ENCODE measurements around the gene OSM.
"Not testable (repeated sequence)": the region's sequence is repeated elsewhere in the genome, so short reads cannot be mapped to it uniquely, and the experiment has no call there.

The OSM gene

DNA sequence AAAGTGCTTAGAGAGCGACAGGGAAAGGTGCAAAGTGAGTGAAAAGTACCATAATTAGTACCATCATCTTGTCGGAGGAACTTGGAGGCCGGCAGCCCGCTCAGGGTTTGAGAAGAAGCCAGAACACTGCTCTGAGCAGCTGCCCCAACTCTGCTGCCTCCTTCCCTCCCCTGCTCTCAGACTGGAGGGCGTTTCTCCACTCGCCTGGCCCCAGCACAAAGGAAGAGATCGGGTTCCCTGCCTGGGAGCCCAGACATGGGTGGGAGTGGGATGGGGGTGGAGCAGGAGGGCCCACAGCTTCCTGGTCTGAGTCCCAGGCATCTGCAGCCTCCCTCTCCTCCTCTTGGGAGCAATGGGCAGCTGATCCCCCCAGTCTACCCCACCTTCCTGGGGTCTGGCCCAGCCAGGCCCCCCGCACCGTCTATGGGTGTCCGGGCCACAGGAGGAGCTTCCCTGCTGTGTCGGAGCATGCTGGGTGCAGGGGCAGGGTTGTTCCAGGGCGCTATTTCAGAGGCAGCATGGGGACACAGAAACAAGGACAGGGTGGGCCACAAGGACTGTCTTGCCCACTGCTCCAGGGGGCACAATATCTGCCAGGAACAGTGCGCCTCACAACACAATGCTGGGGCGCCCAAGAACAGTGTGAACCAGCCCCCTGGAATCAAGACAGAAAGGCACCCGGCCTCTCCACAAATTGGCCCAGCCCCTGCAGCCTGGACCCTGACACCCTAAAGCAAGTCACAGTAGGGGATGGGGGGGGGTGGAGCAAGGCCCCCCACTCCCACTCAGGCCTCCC lies 24.9 kb downstream of the OSM start:
- no peak for DNase-seq

- DNase-seq, result no peak
Observed at GRCh38 chr22:30240541-30241417, 25.9 kb downstream of the OSM start.

DNA sequence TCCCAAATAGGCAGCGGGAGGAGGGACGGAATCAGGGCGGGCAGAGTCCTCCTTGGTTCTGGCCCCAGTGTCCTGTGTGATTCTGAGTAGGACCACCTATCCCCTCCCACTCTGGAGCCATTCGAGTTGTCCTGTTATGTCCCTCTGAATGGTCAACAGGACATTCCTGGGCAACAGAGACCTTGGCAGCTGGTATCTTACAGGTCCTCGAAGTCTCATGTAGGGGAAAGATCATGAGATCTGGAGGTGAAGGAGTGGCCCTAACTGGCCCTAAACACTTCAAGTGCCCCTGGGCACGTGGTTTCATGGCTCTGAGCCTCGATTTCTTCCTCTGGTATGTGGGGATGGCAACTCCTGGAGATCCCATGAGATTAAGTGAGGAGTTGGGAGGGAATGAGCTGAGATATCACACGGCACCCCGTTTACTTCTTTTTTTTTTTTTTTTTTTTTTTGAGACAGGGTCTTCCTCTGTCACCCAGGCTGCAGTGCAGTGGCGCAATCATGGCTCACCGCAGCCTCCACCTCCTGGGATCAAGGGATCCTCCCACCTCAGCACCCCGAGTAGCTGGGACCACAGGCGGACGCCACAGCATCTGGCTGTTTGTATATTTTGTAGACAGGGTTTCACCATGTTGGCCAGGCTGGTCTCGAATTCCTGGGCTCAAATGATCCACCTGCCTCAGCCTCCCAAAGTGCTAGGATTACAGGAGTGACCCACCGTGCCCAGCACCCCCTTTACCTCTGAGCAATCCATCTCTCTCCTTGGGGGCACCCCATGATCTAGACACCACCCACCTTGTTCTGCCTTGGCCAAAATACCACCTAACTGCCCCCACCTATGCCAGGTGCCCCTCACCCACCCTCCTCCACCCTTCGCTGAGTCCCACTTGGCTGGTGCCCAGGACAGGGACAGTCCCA lies 26.9 kb downstream of the OSM start:
- no peak for DNase-seq

DNA sequence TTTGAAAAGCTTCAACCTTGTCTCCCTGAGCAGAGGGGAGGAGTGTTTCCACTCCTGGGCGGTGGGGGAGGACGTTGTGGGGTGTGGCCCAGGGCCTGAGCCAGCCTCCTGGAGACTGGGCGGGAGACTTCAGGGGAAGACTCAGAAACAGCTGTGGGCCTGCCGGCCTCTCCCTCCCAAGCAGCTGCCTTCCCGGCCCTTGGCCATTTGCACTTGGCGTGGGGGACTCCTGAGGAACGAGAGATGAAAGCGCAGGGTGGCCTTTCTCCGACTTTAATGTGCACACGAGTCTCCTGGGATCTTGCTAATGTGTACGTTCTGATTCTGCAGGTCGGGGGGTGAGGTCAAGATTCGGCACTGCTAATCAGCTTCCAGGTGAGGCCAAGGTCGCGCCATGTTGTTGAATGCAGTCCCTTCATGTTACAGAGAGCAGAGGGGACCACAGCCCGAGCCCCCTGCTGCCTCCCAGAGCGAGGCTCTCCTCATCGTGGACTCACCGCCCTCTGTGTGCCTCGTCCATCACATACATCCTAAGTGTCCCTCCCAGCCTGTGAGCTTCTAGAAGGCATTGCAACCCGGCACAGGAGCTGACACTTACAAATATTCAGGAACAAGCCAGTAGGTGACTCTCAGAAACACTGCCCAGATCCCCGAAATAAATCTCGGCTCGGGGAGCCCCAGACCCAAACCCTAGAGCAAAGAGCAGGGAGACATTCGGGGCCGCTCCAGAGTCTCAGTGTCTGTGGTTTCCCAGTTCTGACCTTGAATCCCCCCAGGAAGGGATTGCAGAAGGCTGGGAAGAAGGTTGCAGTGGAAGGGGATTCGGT lies 27.8 kb downstream of the OSM start:
- no peak for DNase-seq

GRCh38 chr22:30238136-30238535 lies 28.5 kb downstream of the OSM start:
- no peak for DNase-seq

DNA sequence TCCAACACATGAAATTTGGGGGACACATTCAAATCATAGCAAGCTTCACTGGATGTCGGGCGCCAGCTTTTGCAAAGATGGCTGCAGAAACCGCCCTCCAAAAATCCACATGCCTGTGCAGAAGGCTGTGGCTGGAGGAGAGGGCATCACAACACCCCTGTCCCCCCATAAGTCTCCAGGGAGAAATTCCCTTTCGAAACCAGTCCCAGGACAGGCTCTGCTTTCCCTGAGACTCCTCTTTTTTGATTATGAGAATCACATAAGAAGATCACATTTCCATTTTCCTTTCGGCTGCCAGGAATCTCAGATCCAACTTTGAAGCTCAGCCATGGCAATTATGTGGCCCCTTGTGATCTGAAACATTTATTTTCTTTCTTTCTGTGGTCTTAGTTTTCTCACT lies 29.8 kb downstream of the OSM start:
- no peak for DNase-seq

GRCh38 chr22:30235687-30236170 lies 30.9 kb downstream of the OSM start:
- no peak for DNase-seq

DNA sequence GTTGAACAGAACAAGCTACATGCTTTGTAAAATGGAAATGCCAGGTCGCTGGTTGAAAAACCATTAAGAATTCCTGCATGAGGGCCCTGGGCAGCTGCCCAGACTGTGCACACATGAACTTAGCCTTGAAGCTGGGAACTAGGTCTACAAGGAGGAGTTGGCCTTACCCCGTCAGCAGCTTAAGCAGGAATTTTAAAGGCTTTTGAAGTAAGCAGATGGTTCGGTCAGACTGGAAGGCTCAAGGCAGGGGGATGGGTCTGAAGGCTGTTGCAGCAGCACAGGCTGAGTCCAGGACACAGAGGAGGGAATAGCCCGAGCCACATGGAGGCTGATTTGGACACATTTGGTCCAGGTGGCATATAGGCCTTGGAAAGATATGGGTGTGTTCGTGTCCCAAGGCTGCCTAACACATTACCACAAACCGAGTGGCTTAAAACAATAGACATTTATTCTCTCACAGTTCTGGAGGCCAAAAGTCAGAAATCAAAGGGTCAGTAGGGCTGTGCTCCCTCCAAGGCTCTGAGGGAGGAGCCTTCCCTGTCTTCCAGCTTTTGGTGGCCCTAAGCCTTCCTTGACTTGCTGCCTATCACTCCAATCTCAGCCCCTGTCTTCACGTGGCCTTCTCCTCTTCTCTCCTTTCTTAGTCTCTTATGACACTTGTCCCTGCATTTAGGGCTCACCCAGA lies 31.7 kb downstream of the OSM start:
- DNase-seq, result no peak

DNA sequence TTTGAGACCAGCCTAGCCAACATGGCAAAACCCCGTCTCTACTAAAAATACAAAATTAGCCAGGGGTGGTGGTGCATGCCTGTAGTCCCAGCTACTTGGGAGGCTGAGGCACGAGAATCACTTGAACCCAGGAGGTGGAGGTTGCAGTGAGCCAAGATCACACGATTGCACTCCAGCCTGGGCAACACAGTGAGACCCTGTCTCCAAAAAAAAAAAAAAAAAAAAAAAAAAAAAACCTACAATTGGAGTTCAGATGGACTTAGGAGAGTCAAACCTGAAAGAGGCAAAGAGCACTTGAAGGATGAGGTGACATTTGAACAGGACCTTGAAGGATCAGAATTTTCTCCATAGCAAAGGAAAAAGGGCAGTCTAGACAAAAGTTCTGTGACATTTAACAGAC lies 32.3 kb downstream of the OSM start:
- DNase-seq, result not testable (repeated sequence)

DNA sequence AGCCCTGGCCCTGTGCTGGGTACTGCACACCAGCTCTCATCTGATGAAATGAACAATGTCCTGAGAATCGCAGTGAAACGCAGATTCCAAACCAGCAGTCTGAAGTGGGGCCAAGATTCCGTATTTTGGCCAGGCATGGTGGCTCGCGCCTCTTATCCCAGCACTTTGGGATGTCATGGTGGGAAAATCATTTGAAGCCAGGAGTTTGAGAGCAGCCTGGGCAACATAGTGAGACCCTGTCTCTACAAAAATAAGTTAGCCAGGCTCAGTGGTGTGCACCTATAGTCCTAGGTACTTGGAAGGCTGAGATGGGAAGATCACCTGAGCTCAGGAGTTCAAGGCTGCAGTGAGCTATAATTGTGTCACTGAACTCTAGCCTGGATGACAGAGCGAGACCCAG lies 33.1 kb downstream of the OSM start:
- DNase-seq, result no peak

GRCh38 chr22:30232716-30233218 lies 33.9 kb downstream of the OSM start:
- DNase-seq, result no peak

DNA sequence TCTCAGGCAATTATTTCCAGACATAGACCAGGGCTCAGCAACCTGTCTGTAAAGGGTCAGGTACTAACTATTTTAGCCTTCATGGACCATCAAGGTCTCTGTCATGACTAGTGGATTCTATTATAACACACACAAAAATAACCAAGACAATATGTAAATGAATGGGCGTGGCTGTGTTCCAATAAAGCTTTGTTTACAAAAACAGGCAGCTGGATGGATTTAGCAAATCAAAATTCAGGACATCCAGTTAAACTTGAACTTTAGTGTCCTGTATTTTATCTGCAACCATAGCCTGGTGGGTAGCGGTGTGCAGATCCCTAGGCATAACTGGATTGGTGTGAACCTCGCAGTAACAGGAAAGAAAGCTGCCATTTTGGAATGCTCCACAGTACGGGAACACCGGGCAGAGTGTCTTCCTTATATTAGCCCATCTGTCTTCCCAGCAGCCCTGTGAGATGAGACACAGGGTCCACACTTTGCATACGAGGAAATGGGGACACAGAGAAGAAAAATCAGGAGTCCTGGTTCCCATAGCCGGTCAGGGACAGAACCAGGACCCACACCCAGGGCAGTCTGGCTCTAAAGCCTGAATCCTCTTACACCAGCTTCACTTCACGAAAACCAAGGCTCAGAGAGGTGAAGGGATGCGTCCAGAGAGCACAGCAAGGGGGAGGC lies 35.7 kb downstream of the OSM start:
- no peak for DNase-seq

DNA sequence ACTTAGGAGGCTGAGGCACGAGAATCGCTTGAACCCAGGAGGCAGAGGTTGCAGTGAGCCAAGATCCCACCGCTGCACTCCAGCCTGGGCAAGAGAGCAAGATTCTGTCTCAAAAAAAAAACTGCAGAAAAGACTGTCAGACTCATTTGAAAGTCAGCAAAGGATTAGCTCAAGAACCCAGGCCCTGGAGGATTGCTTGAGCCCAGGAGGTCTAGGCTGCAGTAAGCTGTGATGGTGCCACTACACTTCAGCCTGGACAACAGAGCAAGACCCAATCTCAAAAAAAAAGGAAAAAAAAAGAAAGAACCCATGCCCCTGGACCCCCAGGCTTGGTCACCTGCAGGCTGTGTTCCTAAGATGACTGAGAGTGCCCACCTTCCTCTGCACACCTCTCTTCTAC lies 36.3 kb downstream of the OSM start:
- no peak for DNase-seq

- DNase-seq, result no peak
Observed at GRCh38 chr22:30228509-30229359, 37.9 kb downstream of the OSM start.

DNA sequence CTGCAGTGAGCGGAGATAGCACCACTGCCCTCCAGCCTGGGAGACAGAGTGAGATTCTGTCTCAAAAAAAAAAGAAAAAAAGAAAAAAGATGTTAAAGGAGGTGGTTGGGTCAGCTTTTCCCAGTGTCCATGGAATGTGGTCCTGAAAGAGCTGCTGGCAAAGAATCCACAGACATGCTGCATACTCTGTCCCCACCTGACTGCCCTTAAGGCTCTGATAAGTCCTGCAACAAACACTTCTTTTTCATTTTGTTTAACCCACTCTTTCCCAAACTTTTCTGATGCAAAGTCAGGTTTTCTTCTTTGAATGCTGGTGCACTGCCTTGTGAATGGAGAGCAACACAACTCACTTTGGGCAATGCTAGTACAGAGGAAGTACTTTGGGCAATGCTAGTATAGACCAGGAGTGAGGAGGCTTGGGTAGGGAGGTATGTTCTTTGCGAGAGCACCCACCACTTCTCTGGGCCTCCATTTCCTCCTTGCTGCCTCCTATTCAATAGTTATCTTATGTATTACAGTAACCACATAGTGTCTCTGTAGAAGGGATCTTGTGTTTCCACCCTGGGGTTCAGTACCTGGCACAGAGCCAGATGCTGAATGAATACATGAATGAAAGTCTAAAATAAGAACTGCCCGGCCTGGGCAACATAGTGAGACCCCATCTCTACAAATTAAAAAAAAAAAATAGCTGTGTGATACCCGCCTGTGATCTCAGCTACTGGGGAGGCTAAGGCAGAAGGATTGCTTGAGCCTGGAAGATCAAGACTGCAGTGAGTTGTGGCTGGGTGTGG lies 39.0 kb downstream of the OSM start:
- DNase-seq, result no peak

- no peak for DNase-seq
Observed at GRCh38 chr22:30226192-30226832, 40.3 kb downstream of the OSM start.

- no peak for DNase-seq
Observed at GRCh38 chr22:30225220-30225927, 41.3 kb downstream of the OSM start.
